GM18858 (cell line): ENCODE measurements around the gene TRIOBP.

Source experiments
- ATAC-seq: cut with Tn5 transposase; IDR thresholded peaks from one replicate; pipeline ENCODE4 v1.9.1; 2021; ENCODE audit not compliant: unreplicated experiment

TRIOBP gene

GRCh38 chr22:37749831-37750595, 53.2 kb downstream of the TRIOBP start:
- no peak for ATAC-seq

- no peak for ATAC-seq
These were observed 53.8 kb downstream of the TRIOBP start for GRCh38 chr22:37750596-37751162.

GRCh38 chr22:37751449-37752188, 54.8 kb downstream of the TRIOBP start:
- ATAC-seq, result no peak

GRCh38 chr22:37752189-37753087, 55.6 kb downstream of the TRIOBP start:
- no peak for ATAC-seq

GRCh38 chr22:37753746-37754145, 56.9 kb downstream of the TRIOBP start:
- ATAC-seq, result no peak

- no peak for ATAC-seq
These were observed 60.8 kb downstream of the TRIOBP start for GRCh38 chr22:37757663-37758062.

GRCh38 chr22:37758694-37759093, 61.8 kb downstream of the TRIOBP start:
- ATAC-seq, result no peak

- ATAC-seq, result no peak
These were observed 62.4 kb downstream of the TRIOBP start for GRCh38 chr22:37759281-37759680.

GRCh38 chr22:37760152-37760551, 63.3 kb downstream of the TRIOBP start:
- ATAC-seq, result no peak

GRCh38 chr22:37762389-37762836, 65.6 kb downstream of the TRIOBP start:
- no peak for ATAC-seq

- no peak for ATAC-seq
These were observed 66.2 kb downstream of the TRIOBP start for GRCh38 chr22:37763012-37763411.

- ATAC-seq, result no peak
These were observed 66.8 kb downstream of the TRIOBP start for GRCh38 chr22:37763652-37764051.

GRCh38 chr22:37764622-37765021, 67.8 kb downstream of the TRIOBP start:
- no peak for ATAC-seq

GRCh38 chr22:37765498-37765897, 68.7 kb downstream of the TRIOBP start:
- no peak for ATAC-seq

- no peak for ATAC-seq
These were observed 69.2 kb downstream of the TRIOBP start for GRCh38 chr22:37765953-37766576.

GRCh38 chr22:37768273-37768672, 71.4 kb downstream of the TRIOBP start:
- ATAC-seq, result no peak

- no peak for ATAC-seq
These were observed 72.2 kb downstream of the TRIOBP start for GRCh38 chr22:37769056-37769455.

- no peak for ATAC-seq
These were observed 74.2 kb downstream of the TRIOBP start for GRCh38 chr22:37771081-37771480.

GRCh38 chr22:37771702-37772427, 75.0 kb downstream of the TRIOBP start:
- no peak for ATAC-seq

- ATAC-seq, result no peak
These were observed 77.9 kb downstream of the TRIOBP start for GRCh38 chr22:37774728-37775127.
